ENCODE results near the gene ANXA7.

DNA sequence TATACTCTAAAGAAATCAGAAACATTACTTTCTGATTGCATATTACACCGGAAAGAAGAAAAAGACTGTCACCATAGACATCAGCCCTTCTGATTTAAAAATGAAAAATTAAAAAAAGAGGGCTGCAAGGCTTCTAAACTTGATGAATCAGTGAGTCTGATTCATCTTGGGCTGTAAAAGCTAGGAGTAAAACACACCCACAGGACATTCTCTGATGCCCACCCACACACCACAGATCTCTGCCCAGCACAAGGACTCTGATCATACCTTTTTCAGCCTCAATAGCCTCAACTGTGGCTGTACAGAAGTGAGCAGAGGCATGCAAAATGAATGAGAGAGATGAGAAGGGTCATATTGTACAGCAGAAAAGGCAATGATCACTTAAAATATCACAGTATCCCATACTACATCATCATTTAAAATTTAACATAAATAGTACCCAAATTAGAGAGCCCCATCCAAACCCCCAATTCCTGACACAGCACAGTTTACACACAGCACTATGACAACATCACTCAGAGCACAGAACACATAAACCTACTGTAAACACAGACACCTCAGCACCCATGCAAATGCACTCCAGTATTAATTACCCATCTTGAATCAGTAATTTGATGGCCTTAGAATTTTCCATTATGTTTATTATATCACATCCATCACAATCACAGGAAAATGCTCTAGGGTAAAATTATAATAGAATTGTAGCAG lies 25.9 kb upstream of the ANXA7 start:
- TF ChIP-seq, protein P1, sequence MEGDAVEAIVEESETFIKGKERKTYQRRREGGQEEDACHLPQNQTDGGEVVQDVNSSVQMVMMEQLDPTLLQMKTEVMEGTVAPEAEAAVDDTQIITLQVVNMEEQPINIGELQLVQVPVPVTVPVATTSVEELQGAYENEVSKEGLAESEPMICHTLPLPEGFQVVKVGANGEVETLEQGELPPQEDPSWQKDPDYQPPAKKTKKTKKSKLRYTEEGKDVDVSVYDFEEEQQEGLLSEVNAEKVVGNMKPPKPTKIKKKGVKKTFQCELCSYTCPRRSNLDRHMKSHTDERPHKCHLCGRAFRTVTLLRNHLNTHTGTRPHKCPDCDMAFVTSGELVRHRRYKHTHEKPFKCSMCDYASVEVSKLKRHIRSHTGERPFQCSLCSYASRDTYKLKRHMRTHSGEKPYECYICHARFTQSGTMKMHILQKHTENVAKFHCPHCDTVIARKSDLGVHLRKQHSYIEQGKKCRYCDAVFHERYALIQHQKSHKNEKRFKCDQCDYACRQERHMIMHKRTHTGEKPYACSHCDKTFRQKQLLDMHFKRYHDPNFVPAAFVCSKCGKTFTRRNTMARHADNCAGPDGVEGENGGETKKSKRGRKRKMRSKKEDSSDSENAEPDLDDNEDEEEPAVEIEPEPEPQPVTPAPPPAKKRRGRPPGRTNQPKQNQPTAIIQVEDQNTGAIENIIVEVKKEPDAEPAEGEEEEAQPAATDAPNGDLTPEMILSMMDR (conservative IDR thresholded peaks at IDR 0.05) = no peak
- TF ChIP-seq ZFX (IDR thresholded peaks at IDR 0.05) = no peak

All from C4-2B (cell line).